Transverse colon (tissue), 3 donors: ENCODE measurements around the gene KRTAP5-5.

ENCODE experiments used
- CTCF ChIP-seq, 5 experiments: fragments of 200-600 bp in 3 of 5; fragments of 450-650 bp in 2 of 5; sonication (generic) in 3 of 5; IDR thresholded peaks; 1 replicate in 2 of 5; 2 replicates in 3 of 5; pipeline ENCODE4 v1.5.1; 2016 to 2017; ENCODE audit warnings: antibody characterized with exemption in 5 of 5, inconsistent platforms in 3 of 5, mild to moderate bottlenecking in 2 of 5, moderate library complexity in 1 of 5
- EP300 ChIP-seq: sonication (generic); formaldehyde crosslinking; IDR thresholded peaks from one replicate; pipeline ENCODE4 v1.6.1; 2017; ENCODE audit warnings: antibody characterized with exemption, low read depth

- TF ChIP-seq CTCF (IDR thresholded peaks at IDR 0.05), result no peak
- no peak for TF ChIP-seq EP300
These were observed 41.4 kb downstream of the KRTAP5-5 start for GRCh38 chr11:1670905-1671371.
